ENCODE results near the gene MKI67. TPM values are rescaled to one million over a fixed set of nuclear protein-coding genes. Genes with fewer than 3 reads are reported as not detected.

Gene MKI67
- total RNA-seq, 1 donor from 2014 or later: 42.8 TPM

- Mint-ChIP-seq H3K27ac (no peak overlapping the region), H3K4me3 (no peak overlapping the region), H3K36me3 (peaks cover 10% of the 10 kb centered on the region), H3K4me1 (peaks cover 23% of the 10 kb centered on the region), H3K9me3 (no peaks in the 10 kb centered on the region), H3K27me3 (ENCODE audit: low read depth) (no peaks in the 10 kb centered on the region)
- TF ChIP-seq CTCF (IDR thresholded peaks at IDR 0.05; ENCODE audit: unreplicated experiment): no peak
- no peak for DNase-seq (ENCODE audit: low spot score in 2 of 2, unreplicated experiment in 2 of 2)
Observed at GRCh38 chr10:128121750-128122412, 4.3 kb downstream of the MKI67 start.

GRCh38 chr10:128116851-128117615 lies 9.2 kb downstream of the MKI67 start:
- Mint-ChIP-seq H3K4me3 (no peak overlapping the region), H3K27ac (no peak overlapping the region), H3K9me3 (no peaks in the 10 kb centered on the region), H3K4me1 (no peaks in the 10 kb centered on the region), H3K27me3 (ENCODE audit: low read depth) (no peaks in the 10 kb centered on the region), H3K36me3 (peaks cover 12% of the 10 kb centered on the region)
- DNase-seq (ENCODE audit: low spot score in 2 of 2, unreplicated experiment in 2 of 2): no peak
- TF ChIP-seq CTCF (IDR thresholded peaks at IDR 0.05; ENCODE audit: unreplicated experiment): peak; percentile 17

GRCh38 chr10:128116187-128116586 lies 10.0 kb downstream of the MKI67 start:
- no peak for DNase-seq (ENCODE audit: low spot score in 2 of 2, unreplicated experiment in 2 of 2)
- H3K9me3 Mint-ChIP-seq: no peaks in the 10 kb centered on the region
- H3K27ac Mint-ChIP-seq: no peak overlapping the region
- H3K36me3 Mint-ChIP-seq: peaks cover 15% of the 10 kb centered on the region
- H3K4me1 Mint-ChIP-seq: no peaks in the 10 kb centered on the region
- TF ChIP-seq CTCF (IDR thresholded peaks at IDR 0.05; ENCODE audit: unreplicated experiment): no peak
- no peaks in the 10 kb centered on the region for H3K27me3 Mint-ChIP-seq (ENCODE audit: low read depth)
- H3K4me3 Mint-ChIP-seq: no peak overlapping the region

- Mint-ChIP-seq H3K9me3 (no peaks in the 10 kb centered on the region), H3K4me1 (no peaks in the 10 kb centered on the region), H3K4me3 (no peak overlapping the region), H3K36me3 (peaks cover 17% of the 10 kb centered on the region), H3K27me3 (ENCODE audit: low read depth) (no peaks in the 10 kb centered on the region), H3K27ac (no peak overlapping the region)
- no peak for TF ChIP-seq CTCF (IDR thresholded peaks at IDR 0.05; ENCODE audit: unreplicated experiment)
- DNase-seq (ENCODE audit: low spot score in 2 of 2, unreplicated experiment in 2 of 2): no peak
Observed at GRCh38 chr10:128115356-128115755, 10.9 kb downstream of the MKI67 start.

GRCh38 chr10:128114901-128115300 lies 11.3 kb downstream of the MKI67 start:
- DNase-seq (ENCODE audit: low spot score in 2 of 2, unreplicated experiment in 2 of 2): no peak
- Mint-ChIP-seq H3K36me3 (peaks cover 20% of the 10 kb centered on the region), H3K27me3 (ENCODE audit: low read depth) (no peaks in the 10 kb centered on the region), H3K4me1 (no peaks in the 10 kb centered on the region), H3K4me3 (no peak overlapping the region), H3K9me3 (no peaks in the 10 kb centered on the region), H3K27ac (no peak overlapping the region)
- no peak for TF ChIP-seq CTCF (IDR thresholded peaks at IDR 0.05; ENCODE audit: unreplicated experiment)

Measured in mesothelial cell of epicardium (in vitro differentiated cells).